Measurements from ENCODE around the gene PHPT1. TPM values are rescaled to one million over a fixed set of nuclear protein-coding genes. Genes with fewer than 3 reads are reported as not detected.

PHPT1 gene
- total RNA-seq, 2 donors from 2014 or later: 33.8 to 36.2 TPM

DNA sequence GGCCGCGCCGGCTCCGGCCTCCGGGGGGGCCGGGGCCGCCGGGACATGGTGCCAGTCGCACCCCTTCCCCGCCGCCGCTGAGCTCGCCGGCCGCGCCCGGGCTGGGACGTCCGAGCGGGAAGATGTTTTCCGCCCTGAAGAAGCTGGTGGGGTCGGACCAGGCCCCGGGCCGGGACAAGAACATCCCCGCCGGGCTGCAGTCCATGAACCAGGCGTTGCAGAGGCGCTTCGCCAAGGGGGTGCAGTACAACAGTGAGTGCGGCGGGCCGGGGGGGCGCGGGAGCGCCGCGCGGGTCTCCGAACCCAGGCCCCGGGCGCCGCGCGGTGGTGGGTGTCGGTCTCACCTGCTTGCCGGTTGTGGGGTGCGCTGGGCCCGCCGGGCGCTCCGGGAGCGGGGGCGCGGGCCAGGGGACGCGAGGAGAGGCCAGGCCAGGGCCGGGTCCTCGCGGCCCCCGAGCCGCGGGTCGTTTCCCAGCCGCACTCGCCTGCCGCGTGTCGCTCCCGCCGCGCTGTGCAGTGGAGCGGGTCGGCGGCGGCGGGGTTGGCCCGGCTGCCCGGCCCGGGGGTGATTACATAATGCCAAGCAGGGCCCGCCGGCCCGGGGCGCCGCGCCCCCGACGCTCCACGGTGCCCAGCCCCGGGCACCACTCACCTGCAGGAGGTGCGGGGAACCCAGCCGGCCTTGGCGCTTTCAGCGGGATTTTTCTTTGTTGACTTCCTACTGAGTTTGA, 41.0 kb upstream of the PHPT1 start:
- no peaks in the 10 kb centered on the region for H3K9me3 ChIP-seq (ENCODE audit: control insufficient read depth, low read length, poor library complexity, severe bottlenecking)
- H3K4me1 Mint-ChIP-seq: peaks cover 17% of the 10 kb centered on the region
- H3K27me3 Mint-ChIP-seq: no peaks in the 10 kb centered on the region
- peak overlapping the region; percentile 90 for H3K4me3 Mint-ChIP-seq
- peaks cover 2% of the 10 kb centered on the region for H3K36me3 Mint-ChIP-seq (ENCODE audit: low read depth)
- DNase-seq (peak; percentile 39 to 40 (median 39)), ATAC-seq (peak; percentile 53)
- H3K27ac Mint-ChIP-seq: peak overlapping the region; percentile 83

DNA sequence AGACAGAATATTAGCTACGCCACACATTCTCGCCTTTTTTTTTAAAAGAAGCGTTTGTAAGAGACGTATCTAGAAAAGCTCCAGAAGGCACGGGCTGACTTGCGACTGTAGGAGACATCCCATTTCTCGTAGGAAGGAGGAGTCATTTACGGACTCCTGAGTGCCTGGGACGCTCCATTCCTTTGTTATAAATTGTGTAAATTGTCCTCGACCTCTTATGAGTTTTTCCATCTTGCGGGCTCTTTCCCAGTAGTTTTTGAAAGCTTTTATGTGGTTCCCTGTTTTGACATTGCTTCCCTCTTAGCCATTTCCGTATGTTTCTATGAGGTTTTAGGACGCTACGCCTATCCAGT, 40.4 kb upstream of the PHPT1 start:
- DNase-seq (no peak), ATAC-seq (no peak)
- Mint-ChIP-seq H3K27me3 (no peaks in the 10 kb centered on the region), H3K36me3 (ENCODE audit: low read depth) (no peaks in the 10 kb centered on the region), H3K4me1 (peaks cover 16% of the 10 kb centered on the region), H3K4me3 (peak overlapping the region; percentile 87), H3K27ac (peak overlapping the region; percentile 83)
- no peaks in the 10 kb centered on the region for H3K9me3 ChIP-seq (ENCODE audit: control insufficient read depth, low read length, poor library complexity, severe bottlenecking)

DNA sequence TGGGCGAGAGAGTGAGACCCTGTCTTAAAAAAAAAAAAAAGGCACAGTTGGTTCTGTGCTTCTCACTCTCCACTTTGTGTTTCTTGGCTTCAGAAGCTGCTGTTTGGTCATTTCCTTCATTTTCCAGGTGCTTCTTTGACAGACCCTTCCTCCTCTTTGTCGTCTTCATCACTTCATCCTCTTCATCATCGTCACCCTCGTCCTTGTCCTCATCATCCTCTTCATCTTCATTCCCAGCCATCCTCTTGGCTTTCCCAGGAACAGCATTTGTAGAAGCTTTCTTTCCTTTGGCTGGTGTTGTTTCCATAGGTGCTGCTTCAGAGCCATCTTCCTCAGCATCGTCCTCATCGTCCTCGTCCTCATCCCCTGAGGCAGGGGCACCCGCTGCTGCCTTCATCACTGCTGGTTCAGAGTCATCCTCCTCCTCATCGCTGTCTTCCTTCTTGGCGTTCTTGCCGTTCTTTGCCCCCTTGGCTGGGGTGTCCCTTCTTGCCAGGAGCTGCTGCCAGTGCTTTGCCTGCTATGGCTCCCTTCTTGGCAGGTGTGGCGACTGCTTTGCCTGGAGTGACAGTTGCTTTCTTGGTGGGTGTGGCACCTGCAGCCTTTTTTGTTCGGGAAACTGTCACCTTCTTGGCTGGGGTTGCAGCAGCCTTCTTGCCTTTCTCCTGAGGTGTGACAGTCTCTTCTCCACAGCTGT, 34.3 kb upstream of the PHPT1 start:
- H3K9me3 ChIP-seq (ENCODE audit: control insufficient read depth, low read length, poor library complexity, severe bottlenecking): no peaks in the 10 kb centered on the region
- DNase-seq: no peak
- H3K27me3 Mint-ChIP-seq: no peaks in the 10 kb centered on the region
- peak overlapping the region; percentile 34 for H3K27ac Mint-ChIP-seq
- H3K4me3 Mint-ChIP-seq: no peak overlapping the region
- ATAC-seq: no peak
- H3K36me3 Mint-ChIP-seq (ENCODE audit: low read depth): peaks cover 5% of the 10 kb centered on the region
- H3K4me1 Mint-ChIP-seq: peaks cover 24% of the 10 kb centered on the region

DNA sequence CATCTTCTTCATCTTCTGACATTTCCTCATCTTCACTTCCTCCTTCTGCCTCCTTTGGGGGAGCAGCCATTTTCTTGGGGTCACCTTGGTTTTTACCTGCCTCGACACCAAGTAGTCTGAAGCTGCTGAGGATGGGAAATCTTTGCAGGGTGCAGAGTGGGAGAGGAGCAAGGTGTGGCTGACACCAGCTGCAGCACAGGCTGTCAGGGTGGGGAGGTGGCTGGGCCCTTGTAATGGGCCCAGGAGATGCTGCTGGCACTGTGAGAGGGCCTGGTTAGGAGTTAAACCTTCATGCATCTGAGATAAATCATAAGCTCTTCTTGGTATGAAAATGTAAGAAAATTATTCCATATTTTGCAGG, 33.8 kb upstream of the PHPT1 start:
- no peaks in the 10 kb centered on the region for H3K9me3 ChIP-seq (ENCODE audit: control insufficient read depth, low read length, poor library complexity, severe bottlenecking)
- ATAC-seq (no peak), DNase-seq (no peak)
- Mint-ChIP-seq H3K4me3 (no peak overlapping the region), H3K27me3 (no peaks in the 10 kb centered on the region), H3K4me1 (peaks cover 24% of the 10 kb centered on the region), H3K36me3 (ENCODE audit: low read depth) (peaks cover 5% of the 10 kb centered on the region), H3K27ac (peak overlapping the region; percentile 34)

DNA sequence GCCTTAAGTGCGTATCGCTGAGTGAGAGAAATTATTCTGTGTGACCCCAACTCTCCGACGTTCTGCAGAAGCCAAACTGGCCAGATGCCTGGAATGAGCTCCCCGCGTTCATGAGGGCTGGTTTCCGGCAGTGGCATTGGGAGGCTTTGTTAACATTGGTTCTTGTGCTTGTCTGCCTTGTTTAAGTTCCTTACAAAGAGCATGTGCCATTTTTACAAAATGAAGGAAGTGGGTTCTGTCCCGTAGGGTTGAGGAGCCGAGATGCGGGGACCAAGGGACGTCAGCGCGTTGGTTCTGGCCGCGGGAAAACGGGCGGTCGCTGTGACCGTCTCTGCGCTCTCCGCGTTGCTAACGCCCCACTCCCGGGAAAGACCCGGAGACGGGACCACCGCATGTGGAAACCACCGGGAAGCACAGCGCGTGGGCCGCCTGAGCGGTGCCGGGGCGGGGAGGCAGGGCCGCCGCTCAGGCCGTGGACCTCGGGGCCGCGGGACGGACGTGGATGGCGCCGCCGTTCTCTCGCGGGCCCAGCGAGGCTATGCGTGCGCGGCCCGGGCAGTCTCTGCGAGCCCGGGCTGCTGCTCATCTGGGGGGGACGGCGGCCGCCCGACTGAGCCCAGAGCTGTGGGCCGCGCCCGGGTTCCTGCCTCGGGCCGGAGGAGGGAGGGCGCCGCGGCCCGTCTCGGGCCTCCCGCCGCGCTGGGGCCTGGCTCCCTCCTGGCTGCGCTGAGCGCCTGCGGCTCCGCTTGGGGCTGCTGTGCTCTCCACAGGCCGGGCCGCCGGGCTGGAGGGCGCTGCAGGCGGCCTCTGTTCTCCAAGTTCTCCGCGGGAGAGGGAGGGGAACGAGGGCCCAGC, 28.0 kb upstream of the PHPT1 start:
- H3K36me3 Mint-ChIP-seq (ENCODE audit: low read depth): peaks cover 3% of the 10 kb centered on the region
- peak overlapping the region; percentile 21 for H3K4me3 Mint-ChIP-seq
- no peak overlapping the region for H3K27ac Mint-ChIP-seq
- peaks cover 7% of the 10 kb centered on the region for H3K4me1 Mint-ChIP-seq
- H3K9me3 ChIP-seq (ENCODE audit: control insufficient read depth, low read length, poor library complexity, severe bottlenecking): no peaks in the 10 kb centered on the region
- ATAC-seq (no peak), DNase-seq (no peak)
- no peaks in the 10 kb centered on the region for H3K27me3 Mint-ChIP-seq

DNA sequence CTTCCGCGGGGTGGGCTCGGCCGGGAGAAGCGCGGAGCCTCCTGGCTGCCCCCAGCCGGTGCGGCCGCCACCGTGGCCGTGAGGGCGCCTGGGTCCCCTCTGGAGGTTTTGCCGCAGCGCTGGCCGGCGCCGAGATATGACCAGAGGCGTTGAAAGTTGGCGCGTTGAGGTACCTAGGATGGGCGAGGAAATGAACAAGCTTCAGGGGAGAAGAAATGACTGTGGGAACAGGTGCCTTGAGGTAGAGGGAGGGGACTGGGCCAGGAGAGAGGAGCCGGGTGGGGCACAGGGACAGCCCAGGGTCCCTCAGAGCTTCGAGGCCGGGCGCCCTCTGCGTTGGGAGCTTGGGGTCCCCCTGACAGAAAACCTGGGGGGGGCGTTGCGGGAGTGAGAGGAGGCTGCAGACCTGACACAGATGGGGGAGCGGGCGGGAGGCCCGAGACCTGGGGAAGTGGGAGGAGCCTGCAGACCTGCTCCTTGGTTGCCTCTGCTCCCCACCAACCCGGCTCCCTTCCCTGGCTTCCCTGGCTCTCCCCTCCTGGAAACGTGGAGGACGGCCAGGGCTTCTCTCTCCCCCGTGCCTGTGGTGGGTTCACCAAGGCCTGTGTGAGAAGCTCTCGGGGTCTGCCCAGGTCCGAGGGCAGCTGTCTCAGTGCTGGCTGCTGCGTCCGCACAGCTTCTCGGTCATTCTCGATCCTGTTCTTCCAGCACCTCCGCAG, 27.2 kb upstream of the PHPT1 start:
- no peak for ATAC-seq
- H3K27me3 Mint-ChIP-seq: no peaks in the 10 kb centered on the region

DNA sequence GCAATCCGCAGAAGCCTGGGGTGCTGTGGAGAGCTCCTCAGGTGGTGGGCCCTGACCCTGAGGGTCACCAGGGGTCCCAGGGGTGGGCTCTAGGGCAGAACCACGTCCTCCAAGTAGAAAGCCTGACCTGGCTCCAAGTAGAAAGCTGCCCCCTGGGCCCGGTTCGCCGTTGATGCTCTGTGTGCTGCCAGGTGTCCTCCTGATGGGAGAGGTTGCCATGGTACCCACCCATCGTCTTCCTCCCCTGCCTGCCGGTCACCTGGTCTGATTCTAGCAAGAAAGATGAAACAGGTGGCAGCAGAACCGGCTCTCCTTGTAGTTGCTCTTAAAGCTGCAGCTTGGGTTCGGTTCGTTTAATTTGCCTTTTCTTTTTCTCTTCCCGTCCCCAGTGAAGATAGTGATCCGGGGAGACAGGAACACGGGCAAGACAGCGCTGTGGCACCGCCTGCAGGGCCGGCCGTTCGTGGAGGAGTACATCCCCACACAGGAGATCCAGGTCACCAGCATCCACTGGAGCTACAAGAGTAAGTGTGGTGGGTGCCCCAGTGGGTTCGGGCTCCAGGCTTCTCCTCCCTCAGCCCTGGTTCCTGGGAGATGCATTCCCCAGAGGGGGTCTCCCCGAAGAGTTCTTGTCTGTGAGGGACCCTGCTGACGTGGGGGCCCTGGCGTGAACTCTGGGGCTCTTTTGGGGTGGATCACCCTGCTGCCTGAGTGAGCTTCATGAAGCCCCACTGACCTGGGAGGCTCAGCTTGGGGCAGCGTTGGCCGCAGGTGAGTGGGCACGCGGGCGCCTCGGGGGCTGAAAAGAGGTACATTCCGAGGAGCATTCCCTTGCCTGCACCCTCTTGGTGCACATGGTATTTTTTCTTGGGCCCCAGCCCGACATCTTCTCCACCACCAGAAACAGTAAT, 25.8 kb upstream of the PHPT1 start:
- ATAC-seq: no peak
- H3K27me3 Mint-ChIP-seq: no peaks in the 10 kb centered on the region
- no peaks in the 10 kb centered on the region for H3K36me3 Mint-ChIP-seq (ENCODE audit: low read depth)
- H3K9me3 ChIP-seq (ENCODE audit: control insufficient read depth, low read length, poor library complexity, severe bottlenecking): no peaks in the 10 kb centered on the region
- H3K27ac Mint-ChIP-seq: no peak overlapping the region
- DNase-seq: no peak
- H3K4me3 Mint-ChIP-seq: no peak overlapping the region
- peaks cover 6% of the 10 kb centered on the region for H3K4me1 Mint-ChIP-seq

More for the DNA sequence above, 27.2 kb upstream of the PHPT1 start:
- H3K9me3 ChIP-seq (ENCODE audit: control insufficient read depth, low read length, poor library complexity, severe bottlenecking): no peaks in the 10 kb centered on the region
- Mint-ChIP-seq H3K36me3 (ENCODE audit: low read depth) (peaks cover 1% of the 10 kb centered on the region), H3K4me1 (peaks cover 7% of the 10 kb centered on the region), H3K4me3 (no peak overlapping the region), H3K27ac (no peak overlapping the region)
- no peak for DNase-seq

DNA sequence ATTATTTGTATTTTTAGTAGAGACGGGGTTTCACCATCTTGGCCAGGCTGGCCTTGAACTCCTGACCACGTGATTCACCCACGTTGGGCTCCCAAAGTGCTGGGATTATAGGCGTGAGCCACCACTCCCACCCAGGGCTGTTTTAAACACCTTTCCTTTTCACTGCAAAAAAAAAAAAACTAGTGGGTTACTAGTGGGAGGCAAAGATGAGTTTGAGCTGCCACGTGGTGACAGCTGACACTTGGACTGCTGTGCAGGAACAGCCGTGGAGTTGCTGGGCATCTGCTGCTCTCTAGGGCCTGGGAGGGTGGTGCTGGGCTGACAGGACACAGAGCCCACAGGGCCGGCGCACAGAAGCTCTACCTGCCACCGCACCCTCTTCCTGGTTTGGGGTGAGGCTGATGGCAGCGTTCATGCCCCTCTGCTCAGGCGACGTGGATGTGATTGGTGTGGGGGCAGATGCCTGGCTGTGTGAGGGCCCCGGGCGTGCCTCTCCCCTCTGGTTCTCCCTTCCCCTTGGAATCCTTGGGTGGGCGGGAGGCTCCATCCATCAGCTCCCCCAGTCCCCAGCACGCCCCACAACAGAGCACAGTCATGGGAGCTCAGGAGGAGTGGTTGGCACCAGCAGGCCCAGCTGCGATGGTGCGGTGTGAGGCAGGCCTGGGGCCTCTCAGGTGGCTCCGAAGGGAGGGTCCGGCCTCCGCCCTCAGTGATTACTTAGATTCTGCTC, 24.5 kb upstream of the PHPT1 start:
- H3K9me3 ChIP-seq (ENCODE audit: control insufficient read depth, low read length, poor library complexity, severe bottlenecking): no peaks in the 10 kb centered on the region
- Mint-ChIP-seq H3K4me1 (peaks cover 4% of the 10 kb centered on the region), H3K36me3 (ENCODE audit: low read depth) (no peaks in the 10 kb centered on the region), H3K27ac (no peak overlapping the region), H3K4me3 (no peak overlapping the region), H3K27me3 (no peaks in the 10 kb centered on the region)
- ATAC-seq (no peak), DNase-seq (no peak)

DNA sequence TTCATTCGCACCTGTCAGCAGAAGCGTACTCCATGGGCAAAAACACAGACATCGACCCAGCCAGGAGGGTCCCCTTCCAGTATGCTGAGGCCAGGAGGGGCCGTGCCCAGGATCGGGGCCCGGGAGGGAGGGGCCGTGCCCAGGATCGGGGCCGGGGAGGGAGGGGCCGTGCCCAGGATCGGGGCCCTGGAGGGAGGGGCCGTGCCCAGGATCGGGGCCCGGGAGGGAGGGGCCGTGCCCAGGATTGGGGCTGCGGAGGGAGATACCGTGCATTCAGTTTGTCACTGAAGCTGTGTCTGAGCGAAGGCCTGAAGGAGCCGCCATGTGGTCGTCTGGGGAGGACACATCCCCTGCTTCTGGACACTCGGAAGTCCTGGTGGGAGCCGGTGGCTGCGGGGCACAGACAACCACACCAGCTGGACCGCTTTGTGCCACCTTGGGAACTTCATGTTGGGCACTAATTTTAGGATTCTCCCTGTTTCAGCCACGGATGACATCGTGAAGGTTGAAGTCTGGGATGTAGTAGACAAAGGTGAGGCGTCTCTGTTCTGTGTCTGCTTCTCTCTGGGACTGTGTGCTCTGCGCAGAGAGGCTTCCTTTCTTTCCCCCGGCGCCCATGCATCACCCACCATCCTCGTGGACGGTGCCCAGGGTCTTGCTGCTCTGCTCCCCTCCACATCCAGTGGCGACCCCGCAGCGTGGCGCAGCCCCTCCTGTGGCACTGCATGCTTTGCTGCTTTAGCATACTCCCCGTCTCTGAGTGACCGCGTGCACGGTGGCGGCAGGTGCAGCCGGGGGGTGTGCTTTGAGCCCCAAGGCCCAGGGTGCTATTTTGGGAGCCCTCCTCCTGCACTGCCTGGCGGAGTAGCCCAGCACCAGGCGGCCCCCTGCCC, 23.7 kb upstream of the PHPT1 start:
- DNase-seq: no peak
- no peaks in the 10 kb centered on the region for H3K36me3 Mint-ChIP-seq (ENCODE audit: low read depth)
- no peaks in the 10 kb centered on the region for H3K9me3 ChIP-seq (ENCODE audit: control insufficient read depth, low read length, poor library complexity, severe bottlenecking)
- peaks cover 4% of the 10 kb centered on the region for H3K4me1 Mint-ChIP-seq
- H3K27me3 Mint-ChIP-seq: no peaks in the 10 kb centered on the region
- H3K27ac Mint-ChIP-seq: no peak overlapping the region
- no peak for ATAC-seq
- H3K4me3 Mint-ChIP-seq: no peak overlapping the region

DNA sequence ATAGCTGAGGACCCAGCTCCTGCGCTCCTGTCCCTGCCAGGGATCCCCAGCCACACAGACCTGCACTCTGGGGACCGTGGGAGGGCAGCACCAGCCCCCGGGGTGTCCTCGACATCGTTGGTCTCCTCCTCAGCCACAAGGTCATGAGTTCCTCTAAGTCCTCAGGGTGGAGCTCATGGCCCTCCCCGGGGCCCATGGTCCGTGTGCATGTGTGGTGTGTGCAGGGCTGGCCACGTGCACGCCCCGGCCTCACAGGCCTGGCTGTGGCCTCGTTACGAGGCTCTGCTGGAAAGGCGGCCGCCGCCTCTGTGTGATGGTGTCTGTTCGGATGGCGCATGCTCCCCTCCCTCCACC, 23.0 kb upstream of the PHPT1 start:
- H3K36me3 Mint-ChIP-seq (ENCODE audit: low read depth): no peaks in the 10 kb centered on the region
- no peak overlapping the region for H3K27ac Mint-ChIP-seq
- H3K9me3 ChIP-seq (ENCODE audit: control insufficient read depth, low read length, poor library complexity, severe bottlenecking): no peaks in the 10 kb centered on the region
- no peak overlapping the region for H3K4me3 Mint-ChIP-seq
- peaks cover under 1% of the 10 kb centered on the region for H3K4me1 Mint-ChIP-seq
- ATAC-seq: no peak
- H3K27me3 Mint-ChIP-seq: no peaks in the 10 kb centered on the region
- no peak for DNase-seq

Data from T-helper 17 cell (primary cell).